Mucosa of gallbladder (tissue), 1 donor: ENCODE measurements around the gene LAYN. TPM values are rescaled to one million over a fixed set of nuclear protein-coding genes. Genes with fewer than 3 reads are reported as not detected.

Experiments used
- DNase-seq: peaks from one replicate; pipeline ENCODE4 v3.0.0-alpha.2; 2020; ENCODE audit warnings: low spot score
- total RNA-seq: library from RNA; stranded (reverse); gene quantifications from one replicate; pipeline ENCODE4 v1.2.1, GENCODE V29; 2021
- donor health status: DM: no; HTN: no; CAD: no.

Gene LAYN, protein sequence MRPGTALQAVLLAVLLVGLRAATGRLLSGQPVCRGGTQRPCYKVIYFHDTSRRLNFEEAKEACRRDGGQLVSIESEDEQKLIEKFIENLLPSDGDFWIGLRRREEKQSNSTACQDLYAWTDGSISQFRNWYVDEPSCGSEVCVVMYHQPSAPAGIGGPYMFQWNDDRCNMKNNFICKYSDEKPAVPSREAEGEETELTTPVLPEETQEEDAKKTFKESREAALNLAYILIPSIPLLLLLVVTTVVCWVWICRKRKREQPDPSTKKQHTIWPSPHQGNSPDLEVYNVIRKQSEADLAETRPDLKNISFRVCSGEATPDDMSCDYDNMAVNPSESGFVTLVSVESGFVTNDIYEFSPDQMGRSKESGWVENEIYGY
- 20.5 TPM for total RNA-seq

DNA sequence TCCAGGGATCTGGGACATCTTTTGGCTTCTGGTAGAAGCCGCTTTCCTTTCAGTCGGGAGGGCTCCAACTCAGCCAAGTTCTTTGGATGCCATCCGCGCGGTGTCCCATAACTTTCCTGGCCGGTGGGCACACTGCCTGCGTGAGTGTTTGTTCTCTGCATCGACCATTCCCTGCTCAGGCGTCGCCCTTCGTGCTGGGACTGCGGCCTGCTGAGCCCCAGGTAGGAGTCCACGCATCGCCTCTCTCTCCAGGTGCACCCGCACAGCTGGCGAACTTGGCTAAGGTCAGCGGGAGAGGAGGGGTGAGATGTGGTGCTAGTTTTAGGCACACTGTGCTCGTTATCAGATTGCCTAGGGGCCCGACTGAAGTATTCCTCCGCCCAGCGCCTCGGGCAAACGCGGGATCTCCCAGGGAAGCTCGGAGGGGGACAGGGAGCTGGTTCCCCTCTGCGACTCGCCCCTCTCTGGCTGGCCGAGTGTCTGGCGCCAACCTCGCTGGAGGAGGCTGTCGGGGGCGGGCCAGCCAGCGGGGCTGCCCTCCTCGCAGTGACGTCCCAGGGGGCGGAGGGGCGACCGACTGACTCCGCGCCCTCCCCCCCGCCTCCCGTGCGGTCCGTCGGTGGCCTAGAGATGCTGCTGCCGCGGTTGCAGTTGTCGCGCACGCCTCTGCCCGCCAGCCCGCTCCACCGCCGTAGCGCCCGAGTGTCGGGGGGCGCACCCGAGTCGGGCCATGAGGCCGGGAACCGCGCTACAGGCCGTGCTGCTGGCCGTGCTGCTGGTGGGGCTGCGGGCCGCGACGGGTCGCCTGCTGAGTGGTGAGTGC lies at the start of gene LAYN:
Gene LAYN (plus strand): TSS at position 607 of the 823 bp plus-strand sequence. CDS start 124 bp downstream, at position 731.
- DNase-seq = peak; percentile 49

DNA sequence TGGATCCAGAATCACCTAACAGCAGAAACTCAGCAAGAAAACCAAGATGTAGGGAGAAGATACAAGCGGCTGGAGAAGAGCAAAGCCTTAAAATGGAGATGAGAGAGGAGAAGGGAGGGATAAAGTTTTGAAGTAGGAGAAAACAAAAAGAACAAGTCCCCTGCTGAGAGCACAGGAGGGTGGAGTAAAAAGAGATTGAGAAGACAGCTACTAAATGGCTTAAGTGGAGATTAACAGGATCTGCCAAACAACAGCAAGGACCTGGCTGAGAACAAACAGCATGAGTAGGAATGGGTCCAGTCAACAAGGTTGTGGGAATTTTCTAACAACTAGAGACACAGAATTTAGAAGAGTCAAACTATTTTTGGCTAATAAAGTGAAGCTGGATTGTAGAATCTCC lies 46.5 kb upstream of the LAYN start:
- DNase-seq = no peak

DNA sequence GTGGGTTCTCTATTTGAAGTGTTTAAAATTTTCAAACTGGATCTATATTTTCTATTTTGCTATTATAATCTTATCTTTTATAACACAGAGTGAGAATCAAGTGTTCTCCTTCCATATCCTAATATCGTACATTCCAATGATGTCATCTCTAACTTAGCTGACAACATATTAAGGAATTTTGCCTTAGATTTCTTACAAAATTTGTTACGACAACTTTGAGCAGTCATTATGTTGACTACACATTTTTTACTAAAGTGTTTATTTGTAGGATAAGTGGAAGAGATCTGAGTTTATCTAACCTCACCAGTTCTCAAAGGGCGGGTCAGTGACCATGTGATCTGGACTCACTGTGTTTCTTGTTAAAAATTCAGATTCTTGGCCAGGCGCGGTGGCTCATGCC lies 41.0 kb upstream of the LAYN start:
- DNase-seq = no peak

DNA sequence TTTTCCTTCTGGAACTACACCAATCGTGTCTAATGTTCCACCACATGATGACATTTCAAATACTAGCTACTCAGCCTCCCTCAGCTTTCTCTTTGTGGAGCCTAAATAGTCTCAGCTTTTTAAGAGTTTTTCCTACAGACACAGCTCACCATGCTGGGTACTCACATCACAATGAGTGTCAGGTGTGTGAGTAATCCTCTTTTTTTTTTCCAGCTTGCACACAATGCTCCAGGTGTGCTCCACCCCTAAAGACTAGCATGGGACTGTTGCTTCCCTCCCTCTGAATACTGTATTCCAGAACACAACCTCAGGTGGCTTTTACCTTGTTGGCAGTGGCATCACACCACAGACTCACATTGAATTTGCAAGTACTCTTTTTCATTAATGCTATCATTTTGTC lies 40.0 kb upstream of the LAYN start:
- no peak for DNase-seq

DNA sequence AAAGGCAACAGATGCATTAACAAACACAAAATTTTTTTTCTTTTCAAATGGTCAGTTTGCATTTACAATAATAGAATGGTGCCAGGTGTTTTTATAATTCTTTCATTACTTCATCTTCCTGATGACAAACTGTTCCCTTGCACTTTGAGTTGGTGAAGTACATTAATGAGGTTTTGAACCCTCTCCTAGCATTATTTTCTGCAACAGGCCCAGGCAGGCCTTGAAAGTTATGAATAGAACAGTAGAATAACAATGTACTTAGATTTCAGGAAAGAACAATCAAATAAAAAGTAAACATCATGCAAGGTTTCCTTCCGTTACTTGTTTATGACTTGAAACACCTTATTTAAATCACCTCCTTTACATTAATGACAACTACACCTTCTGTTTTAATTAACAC lies 37.9 kb upstream of the LAYN start:
- DNase-seq = no peak

DNA sequence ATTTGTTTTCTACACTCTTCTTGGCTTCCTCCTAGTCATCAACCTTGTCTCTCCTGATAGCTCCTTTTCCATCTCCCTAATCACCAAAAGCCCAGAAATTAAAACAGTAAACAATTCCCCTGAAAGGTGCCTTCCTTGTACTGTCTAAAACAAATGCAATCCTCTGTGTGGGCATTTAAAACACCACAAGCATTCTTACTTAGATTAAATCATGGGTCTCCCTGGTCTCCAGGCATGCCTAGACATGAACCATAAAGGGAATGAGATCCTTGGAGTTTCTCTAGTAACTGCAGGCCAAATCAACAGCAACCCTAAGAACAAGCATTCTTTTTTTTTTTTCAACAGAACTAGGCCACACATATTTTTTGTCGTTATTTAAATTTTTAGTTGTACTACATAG lies 30.2 kb upstream of the LAYN start:
- no peak for DNase-seq

DNA sequence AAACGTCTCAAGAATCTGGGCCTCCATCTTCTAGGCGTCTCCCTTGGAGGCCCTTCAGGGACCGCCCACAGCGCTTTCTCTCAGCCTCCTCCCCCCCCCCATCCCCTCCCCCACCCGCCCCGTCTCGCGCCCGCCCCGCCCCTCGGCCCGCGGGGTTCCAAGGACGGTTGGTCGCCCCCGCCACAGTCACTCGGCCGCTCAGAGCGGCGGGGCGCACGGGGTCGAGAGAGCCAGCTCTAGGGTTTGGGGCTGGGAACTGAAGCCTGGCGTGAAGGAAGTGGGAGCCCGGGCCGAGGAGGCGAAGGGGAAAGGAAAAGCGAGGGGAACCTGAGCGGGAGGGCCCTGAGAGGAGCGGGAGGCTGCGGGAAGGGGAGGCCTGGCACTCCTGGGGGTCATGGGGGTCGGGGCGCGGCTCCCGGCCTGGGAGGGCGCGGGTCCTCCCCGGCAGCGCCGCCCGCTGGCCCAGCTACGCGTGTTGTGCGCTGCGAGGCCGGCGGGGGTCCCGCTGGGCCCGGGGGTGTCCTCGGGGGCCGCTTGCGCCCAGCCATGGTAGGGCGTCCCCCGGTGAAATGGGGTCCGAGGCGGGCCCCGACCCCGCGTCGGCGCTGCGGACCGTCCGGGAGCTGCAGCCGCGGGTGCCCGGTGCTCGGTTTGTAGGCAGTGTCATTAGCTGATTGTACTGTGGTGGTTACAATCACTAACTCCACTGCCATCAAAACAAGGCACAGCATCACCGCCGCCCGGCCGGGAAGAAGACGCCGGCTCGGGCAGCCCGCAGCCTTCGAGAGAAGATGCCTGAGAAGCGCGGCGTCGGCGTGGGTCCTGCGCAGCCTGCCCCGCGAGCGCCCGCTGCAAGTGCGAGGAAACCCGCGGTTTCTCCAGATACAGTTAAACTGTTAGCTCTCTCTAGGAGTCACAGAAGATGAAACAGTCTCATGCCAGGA lies 28.0 kb upstream of the LAYN start, which contains the start of gene BTG4:
Gene BTG4 (minus strand): TSS at position 91 of the 944 bp plus-strand sequence. CDS start 13,610 bp downstream, outside the sequence.
- DNase-seq = no peak

DNA sequence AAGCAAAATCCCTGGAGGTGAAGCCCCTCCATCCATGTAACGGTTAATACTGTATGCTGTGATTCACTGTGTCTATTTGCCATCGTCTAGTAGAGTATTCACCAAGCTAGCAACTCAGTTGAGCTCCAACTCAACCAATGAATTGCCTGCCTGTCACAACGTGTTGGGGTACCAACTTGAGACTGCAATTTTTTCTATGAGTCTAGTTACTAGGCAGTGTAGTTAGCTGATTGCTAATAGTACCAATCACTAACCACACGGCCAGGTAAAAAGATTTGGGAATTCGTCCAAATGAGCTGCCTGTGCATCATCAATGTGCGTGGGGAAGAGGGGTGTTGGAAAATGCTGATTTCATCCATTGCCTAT lies 27.3 kb upstream of the LAYN start:
- DNase-seq = no peak

DNA sequence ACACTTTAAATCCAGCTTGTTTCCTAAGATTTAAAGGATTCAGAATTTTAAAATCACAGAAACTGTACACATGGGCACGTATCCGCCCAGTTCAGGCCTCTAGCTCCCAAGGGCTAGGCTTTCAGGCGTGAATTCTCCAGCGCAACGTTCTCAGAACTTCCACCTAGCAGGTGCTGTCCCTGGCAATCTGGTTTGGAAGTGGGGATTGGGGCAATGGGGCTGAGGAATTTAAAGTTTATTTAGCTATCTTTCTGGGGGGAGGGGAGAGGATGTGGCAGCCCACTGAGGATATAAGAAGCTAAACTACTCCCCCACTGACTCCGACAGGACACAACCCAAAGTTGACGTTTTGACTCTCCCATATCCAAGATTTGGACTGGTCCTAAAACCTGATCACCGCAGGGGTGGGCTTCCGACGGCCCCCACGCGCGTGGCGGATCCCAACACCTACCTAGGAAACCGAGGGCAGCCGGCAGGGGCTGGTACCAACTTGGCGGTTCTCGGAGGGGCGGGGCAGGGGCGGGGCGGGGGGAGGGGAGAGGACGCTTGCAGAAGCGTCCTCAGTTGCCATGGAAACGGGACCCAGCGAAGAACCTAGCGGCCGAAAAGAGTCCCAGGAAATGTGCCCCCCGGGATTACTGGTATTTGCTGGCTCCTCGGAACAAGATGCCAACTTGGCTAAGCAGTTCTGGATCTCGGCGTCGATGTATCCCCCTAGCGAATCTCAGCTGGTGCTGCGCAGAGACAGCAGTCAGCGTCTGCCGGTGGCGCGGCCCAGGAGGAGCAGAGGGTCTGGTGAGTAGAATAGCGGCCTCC lies 26.1 kb upstream of the LAYN start, which contains the start of gene HOATZ:
Gene HOATZ (plus strand): TSS at position 563 of the 816 bp plus-strand sequence. CDS start 7 bp downstream, at position 570.
- DNase-seq = no peak

DNA sequence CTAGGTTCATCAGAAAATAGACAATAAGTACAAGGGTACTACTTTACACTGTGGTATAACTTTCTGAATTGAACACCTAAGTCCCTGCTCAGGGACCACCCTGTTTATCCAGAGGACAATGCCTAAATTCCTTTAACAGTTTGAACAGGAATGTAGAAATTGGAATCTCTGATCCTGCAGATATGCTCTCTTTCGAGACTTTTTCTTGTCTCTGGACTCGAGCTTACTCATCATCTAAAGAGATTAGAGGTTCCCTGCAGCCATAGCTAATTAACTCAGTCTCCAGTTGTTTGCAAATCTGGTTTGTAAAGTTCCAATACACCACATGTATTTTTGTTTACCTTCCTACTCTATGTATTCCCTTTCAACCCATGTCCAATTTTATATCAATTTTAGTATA lies 24.9 kb upstream of the LAYN start:
- no peak for DNase-seq

DNA sequence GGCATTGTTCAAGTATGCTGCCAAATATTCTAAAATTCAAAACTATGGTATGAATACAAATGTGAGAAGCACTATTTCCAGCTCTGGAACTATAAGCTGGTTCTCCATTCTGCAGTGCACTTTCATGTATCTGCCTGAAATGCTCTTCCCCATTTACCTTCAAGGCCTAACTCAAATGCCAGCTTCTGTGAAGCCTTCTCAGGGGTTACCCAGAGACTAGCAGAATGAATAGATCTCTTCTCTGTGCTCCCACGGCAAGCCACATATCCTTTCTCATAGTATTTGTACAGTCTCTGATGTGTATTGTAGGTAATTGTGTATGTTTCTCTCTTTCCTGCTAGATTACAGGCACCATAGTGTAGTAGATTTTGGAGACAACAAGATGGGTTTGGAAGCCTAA lies 21.9 kb upstream of the LAYN start:
- no peak for DNase-seq

DNA sequence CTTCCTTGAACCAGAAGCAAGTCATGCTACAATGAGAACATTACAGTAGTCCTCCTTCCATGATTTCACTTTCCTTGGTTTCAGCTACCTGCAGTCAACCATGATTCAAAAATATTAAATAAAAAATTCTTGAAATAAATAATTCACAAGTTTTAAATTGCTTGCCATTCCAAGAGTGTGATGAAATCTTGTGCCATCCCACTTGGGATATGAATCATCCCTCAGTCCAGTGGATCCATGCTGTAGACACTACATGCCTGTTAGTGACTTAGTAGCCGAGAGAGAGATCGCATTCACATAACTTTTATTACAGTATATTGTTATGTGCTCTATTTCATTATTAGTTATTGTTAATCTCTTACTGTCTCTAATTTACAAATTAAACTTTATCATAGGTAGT lies 20.0 kb upstream of the LAYN start:
- no peak for DNase-seq

DNA sequence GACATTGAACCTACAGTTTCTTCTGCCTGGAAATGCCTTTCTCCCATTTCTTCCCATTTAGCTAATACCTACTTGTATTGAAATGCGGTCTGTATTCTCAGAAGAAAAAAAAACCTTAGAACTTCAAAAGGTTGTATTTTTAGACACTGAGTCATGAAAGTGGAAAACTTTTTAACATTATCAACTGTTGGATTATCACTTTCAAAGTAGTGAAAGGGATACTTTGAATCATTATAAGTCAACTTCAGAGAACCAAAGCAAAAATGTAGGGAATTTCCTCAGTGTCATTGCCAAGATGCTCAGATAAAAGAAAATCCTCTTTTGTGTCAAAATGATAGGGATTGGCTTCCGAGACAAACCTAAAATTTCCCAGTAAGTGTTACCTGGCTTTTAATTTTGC lies 19.4 kb upstream of the LAYN start:
- no peak for DNase-seq

DNA sequence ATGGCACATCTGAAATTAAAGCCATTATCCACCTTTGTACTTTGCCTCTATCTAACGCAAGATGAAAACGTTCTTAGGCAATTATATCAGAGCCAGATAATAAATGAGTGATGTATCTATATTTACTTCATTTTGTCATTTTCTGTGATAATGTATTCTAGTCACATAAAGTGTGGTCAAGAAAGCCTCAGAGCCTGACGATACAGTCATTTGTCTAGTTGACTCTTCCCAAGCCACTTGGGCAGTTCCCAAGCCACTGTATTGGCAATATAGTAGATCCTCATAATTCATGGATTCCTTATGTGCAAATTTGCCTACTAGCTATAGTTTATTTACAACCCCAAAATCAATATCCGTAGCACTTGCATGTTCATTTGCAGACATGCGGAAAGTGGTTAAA lies 18.1 kb upstream of the LAYN start:
- no peak for DNase-seq

DNA sequence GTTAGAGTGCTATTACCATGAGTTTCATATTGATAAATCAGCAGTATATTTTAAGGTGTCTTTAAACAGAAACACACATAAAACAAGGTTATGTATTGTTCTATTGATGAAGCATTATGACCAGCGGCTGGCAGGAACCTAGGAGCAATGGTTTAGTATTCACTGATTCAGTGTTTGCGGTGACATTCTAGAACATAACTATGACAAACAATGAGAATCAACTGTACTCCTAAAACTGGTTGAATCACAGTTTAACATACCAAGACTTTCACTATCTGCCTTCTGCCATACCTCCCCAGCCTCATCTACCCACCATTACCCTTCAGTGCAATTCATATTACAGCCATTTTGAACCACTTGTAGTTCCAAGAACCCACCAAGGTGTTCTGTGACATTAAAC lies 17.2 kb upstream of the LAYN start:
- DNase-seq = no peak

DNA sequence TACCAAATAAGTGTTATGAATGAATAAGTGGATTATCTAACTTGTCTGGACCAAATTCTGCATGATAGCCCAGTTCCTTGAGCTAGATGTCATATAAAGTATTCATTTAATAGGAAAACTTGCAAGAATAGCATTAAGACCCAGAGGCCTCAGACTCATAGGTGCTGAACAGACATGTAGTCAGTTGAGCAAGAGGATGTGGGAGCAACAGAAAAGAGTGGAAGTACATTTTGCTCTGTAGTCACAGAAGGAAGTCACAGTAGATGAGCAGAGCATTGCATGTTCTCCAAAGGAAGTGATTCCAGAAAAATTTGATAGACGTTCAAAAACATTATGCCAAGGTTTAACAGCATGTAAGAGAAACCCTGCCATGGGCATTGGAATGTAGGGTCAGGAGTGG lies 16.5 kb upstream of the LAYN start:
- DNase-seq = no peak

DNA sequence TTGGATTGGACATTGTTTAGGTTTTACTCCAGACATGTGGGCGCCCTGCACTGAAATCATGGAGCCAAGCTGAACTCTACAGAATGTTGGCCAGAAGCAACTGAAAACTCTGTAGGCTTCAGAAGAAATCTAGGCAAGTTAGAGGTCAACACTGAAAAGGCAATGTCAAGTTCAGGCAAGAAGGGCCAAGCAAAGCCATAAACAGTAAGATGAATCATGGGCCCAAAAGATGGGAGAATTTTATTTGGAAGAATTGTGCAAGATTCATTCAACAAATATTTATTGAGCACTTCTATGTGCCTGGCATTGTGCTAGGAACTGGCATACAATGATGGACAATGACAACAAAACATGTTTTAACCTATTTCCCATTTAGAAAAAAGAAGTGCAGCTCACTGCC lies 15.1 kb upstream of the LAYN start:
- DNase-seq = no peak

DNA sequence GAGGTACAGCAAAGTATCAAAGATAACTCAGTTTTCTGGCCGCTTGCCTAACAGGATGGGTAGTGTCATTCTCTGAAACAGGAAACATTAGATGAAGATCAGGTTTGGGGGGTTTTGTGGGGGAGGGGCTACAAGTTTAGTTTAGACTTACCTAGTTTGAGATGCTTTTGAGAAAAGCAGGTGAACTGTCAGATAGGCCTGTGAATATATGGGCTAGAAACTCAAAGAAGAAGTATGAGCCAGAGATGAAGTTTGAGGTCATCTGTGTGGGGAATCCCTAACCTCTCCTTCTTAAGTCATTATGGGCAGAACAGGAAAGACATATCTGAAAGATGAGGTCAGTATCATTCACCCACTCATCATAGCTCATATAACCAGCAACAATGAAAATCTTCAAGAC lies 14.0 kb upstream of the LAYN start:
- no peak for DNase-seq

DNA sequence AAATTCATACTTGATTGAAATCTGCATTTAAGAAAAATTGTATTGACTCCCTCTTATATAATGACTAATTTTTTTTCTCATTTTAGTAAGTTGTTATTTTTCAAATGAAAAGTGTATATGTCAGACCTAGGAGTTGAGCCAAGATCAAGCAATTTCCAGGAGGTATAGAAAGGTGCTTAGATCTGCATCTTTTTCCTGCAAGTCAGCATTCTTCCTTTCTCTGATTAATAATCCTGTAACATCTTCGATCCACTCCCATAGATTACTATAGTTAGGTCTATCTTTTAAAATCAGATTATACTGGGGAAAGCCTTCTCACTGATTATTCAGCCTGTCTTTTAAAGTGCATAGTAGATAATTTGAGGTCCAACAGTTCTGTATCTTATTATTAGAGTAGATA lies 13.2 kb upstream of the LAYN start:
- no peak for DNase-seq

DNA sequence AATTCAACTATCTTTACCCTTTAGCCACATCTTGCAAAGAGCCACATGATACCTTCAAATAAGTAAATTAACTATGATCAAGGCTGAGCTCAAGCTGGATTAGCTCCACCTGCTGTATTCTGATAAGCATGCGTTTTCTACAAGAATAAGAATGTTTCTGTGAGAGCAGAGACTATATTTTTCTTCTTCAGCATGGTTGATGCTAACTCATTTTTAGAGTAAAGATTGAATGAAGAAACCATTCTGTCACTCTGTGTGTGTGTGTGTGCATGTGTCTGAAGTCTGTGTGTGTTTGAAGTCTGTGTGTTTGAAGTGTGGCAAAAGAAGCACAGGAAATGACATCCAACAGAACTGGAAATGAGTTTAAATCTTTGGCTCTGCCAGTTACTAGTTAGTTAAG lies 12.0 kb upstream of the LAYN start:
- no peak for DNase-seq

DNA sequence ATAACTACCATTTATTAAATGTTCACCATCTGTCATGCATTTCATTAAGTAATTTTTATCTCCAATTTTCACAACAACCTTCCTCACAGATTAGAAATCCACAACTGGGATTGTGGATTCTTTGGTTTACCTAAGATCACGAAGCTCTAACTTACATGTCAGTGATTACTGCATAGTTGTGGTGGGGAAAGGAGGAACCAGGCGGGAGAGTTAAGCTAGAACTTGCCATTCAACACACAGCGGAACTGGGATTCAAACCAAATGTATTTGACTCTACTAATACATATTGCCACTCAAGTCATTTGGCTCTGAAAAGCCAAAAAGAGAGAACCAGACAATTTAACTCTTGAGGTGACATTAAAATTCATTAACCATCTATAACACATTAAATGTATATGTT lies 10.4 kb upstream of the LAYN start:
- no peak for DNase-seq
